K562 (cell line): ENCODE results near the gene HMBS. TPM values are rescaled to one million over a fixed set of nuclear protein-coding genes. Genes with fewer than 3 reads are reported as not detected.

ENCODE experiments used
- ATAC-seq: fragments of 200-7000 bp; cut with Tn5 transposase; 3 replicates; pipeline ENCODE4 v1.9.1; 2020; ENCODE audit warnings: moderate library complexity
- BruUV-seq: library from RNA; stranded (reverse); fragments of 400-500 nt; replicated peaks from 2 replicates; lab custom pipeline; 2021; lab: Mats Ljungman, UMichigan
- CTCF ChIA-PET: fragments of 300-600 bp; formaldehyde crosslinking; extraction: SDS; loops from one replicate; lab custom pipeline; 2021; ENCODE audit warnings: low intra/inter-chr PET ratio; lab: Yijun Ruan, JAX
- POLR2A ChIA-PET: fragments of 300-600, 350-650 bp; sonication (Branson Sonifier 250); formaldehyde crosslinking; extraction: SDS; loops from one replicate; lab custom pipeline; 2021; ENCODE audit warnings: antibody characterized with exemption, inconsistent platforms; lab: Yijun Ruan, JAX
- DNase-seq, 4 experiments: peaks; one replicate each; pipeline versions ENCODE4 v3.0.0 to v3.0.0-alpha.2; 2011 to 2018; ENCODE audit warnings: low spot score in 3 of 4, mixed read lengths in 3 of 4; ENCODE audit errors: extremely low read depth in 1 of 4
- FAIRE-seq: peaks from 2 replicates; lab custom pipeline; 2011; peaks lifted over from hg19 to GRCh38; lab: Jason Lieb, UNC
- H2AFZ ChIP-seq: 2 replicates; pipeline ENCODE4 v1.6.0; 2011; ENCODE audit warnings: low read depth, low read length, control low read depth, inconsistent platforms
- H3K27ac ChIP-seq: fragments of 200-600 bp; 3 replicates; pipeline ENCODE4 v1.8.0; 2011; ENCODE audit warnings: low read depth, mild to moderate bottlenecking, control low read depth, inconsistent platforms, low read length, moderate library complexity, mixed read lengths; ENCODE audit errors: extremely low read depth
- H3K27me3 ChIP-seq, 2 experiments: fragments of 300-600 bp in 1 of 2; 2 replicates in 1 of 2; 3 replicates in 1 of 2; pipeline versions ENCODE4 v1.6.0 to v1.8.0; 2011; ENCODE audit warnings: inconsistent platforms in 2 of 2, low read length in 2 of 2, mild to moderate bottlenecking in 1 of 2, mixed read lengths in 1 of 2, moderate library complexity in 1 of 2; ENCODE audit not compliant: control insufficient read depth in 2 of 2, insufficient read depth in 2 of 2
- H3K36me3 ChIP-seq: fragments of 300-600 bp; 3 replicates; pipeline ENCODE4 v1.8.0; 2011; ENCODE audit warnings: mild to moderate bottlenecking, low read length, inconsistent platforms; ENCODE audit not compliant: control insufficient read depth, insufficient read depth
- H3K4me1 ChIP-seq, 2 experiments: fragments of 200-600 bp in 1 of 2; replicated peaks in 1 of 2; 2 replicates in 1 of 2; 3 replicates in 1 of 2; pipeline versions ENCODE4 v1.5.1 to v1.8.0; 2011; ENCODE audit warnings: inconsistent platforms in 2 of 2, low read length in 2 of 2, mild to moderate bottlenecking in 1 of 2, mixed read lengths in 1 of 2, moderate library complexity in 1 of 2; ENCODE audit not compliant: control insufficient read depth in 2 of 2, insufficient read depth in 2 of 2
- H3K4me2 ChIP-seq: 2 replicates; pipeline ENCODE4 v1.6.1; 2011; ENCODE audit warnings: low read length, control low read depth, inconsistent platforms, mixed read lengths; ENCODE audit not compliant: insufficient read depth
- H3K4me3 ChIP-seq: fragments of 200-600 bp; sonication (generic), shearing (Covaris generic); 2 replicates; pipeline ENCODE4 v1.5.1; 2016; ENCODE audit warnings: control low read depth, inconsistent platforms
- H3K79me2 ChIP-seq: fragments of 200-600 bp; 3 replicates; pipeline ENCODE4 v1.8.0; 2011; ENCODE audit warnings: low read length, inconsistent platforms; ENCODE audit not compliant: control insufficient read depth, insufficient read depth
- H3K9ac ChIP-seq, 2 experiments: 2 replicates each; pipeline versions ENCODE4 v1.6.0 to v1.6.1; 2011; ENCODE audit warnings: low read depth in 2 of 2, low read length in 2 of 2, control low read depth in 1 of 2, inconsistent platforms in 1 of 2, mild to moderate bottlenecking in 1 of 2, mixed read lengths in 1 of 2; ENCODE audit not compliant: insufficient read depth in 1 of 2
- H3K9me1 ChIP-seq: one replicate; pipeline ENCODE4 v1.6.0; 2011; ENCODE audit warnings: inconsistent platforms, mild to moderate bottlenecking, low read length, moderate library complexity; ENCODE audit not compliant: control insufficient read depth, insufficient read depth
- H3K9me3 ChIP-seq: replicated peaks from 2 replicates; pipeline ENCODE4 v1.5.1; 2011; ENCODE audit warnings: low read depth, low read length, inconsistent platforms; ENCODE audit not compliant: control insufficient read depth, insufficient read depth
- H4K20me1 ChIP-seq: replicated peaks from 2 replicates; pipeline ENCODE4 v1.6.1; 2011; ENCODE audit warnings: low read length, inconsistent platforms, mixed read lengths; ENCODE audit not compliant: control insufficient read depth, insufficient read depth
- ADNP ChIP-seq: fragments of 200-800 bp; sonication (Bioruptor generic); IDR thresholded peaks from 2 replicates; pipeline ENCODE4 v1.6.1; 2016; ENCODE audit warnings: missing genetic modification characterization, missing compliant biosample characterization
- ELF2 ChIP-seq: fragments of 250-450 bp; sonication (Bioruptor Pico); IDR thresholded peaks from 2 replicates; pipeline ENCODE4 v1.5.0; 2021; ENCODE audit warnings: mild to moderate bottlenecking
- HNRNPK ChIP-seq: fragments of 200-400 bp; formaldehyde crosslinking; IDR thresholded peaks from one replicate; pipeline ENCODE4 v1.6.1; 2018; ENCODE audit warnings: mild to moderate bottlenecking, low read depth, low read length; ENCODE audit not compliant: poor library complexity, severe bottlenecking
- HSF4 ChIP-seq: fragments of 250-450 bp; sonication (Bioruptor Pico); IDR thresholded peaks from 2 replicates; pipeline ENCODE4 v2.1.2; 2022; ENCODE audit warnings: mild to moderate bottlenecking, moderate library complexity, borderline replicate concordance
- MAFG ChIP-seq: fragments of 450-650 bp; conservative IDR thresholded peaks from 2 replicates; pipeline ENCODE4 v1.6.1; 2016; ENCODE audit warnings: missing genetic modification characterization, missing compliant biosample characterization
- RBM25 ChIP-seq: fragments of 200-400 bp; formaldehyde crosslinking; IDR thresholded peaks from 2 replicates; pipeline ENCODE4 v1.6.1; 2018; ENCODE audit warnings: low read length, low read depth, moderate library complexity; ENCODE audit not compliant: severe bottlenecking
- RFX7 ChIP-seq: fragments of 250-450 bp; sonication (Bioruptor Pico); IDR thresholded peaks from 2 replicates; pipeline ENCODE4 v1.5.1; 2021; ENCODE audit warnings: mild to moderate bottlenecking
- SRSF1 ChIP-seq: fragments of 200-400 bp; formaldehyde crosslinking; IDR thresholded peaks from 2 replicates; pipeline ENCODE4 v1.6.1; 2017; ENCODE audit warnings: mild to moderate bottlenecking, low read depth, low read length, moderate library complexity
- TAF15 ChIP-seq: fragments of 200-400 bp; formaldehyde crosslinking; IDR thresholded peaks from 2 replicates; pipeline ENCODE4 v1.6.1; 2017; ENCODE audit warnings: mild to moderate bottlenecking, low read depth, low read length, moderate library complexity
- THRAP3 ChIP-seq: fragments of 450-650 bp; IDR thresholded peaks from 2 replicates; pipeline ENCODE4 v1.6.1; 2016; ENCODE audit warnings: mild to moderate bottlenecking, inconsistent platforms, borderline replicate concordance
- YBX1 ChIP-seq: fragments of 450-650 bp; IDR thresholded peaks from 2 replicates; pipeline ENCODE4 v1.7.1; 2016; ENCODE audit warnings: mild to moderate bottlenecking
- ZNF24 ChIP-seq: fragments of 450-650 bp; IDR thresholded peaks from 2 replicates; pipeline ENCODE4 v1.6.1; 2016
- ZNF253 ChIP-seq: fragments of 250-450 bp; sonication (Bioruptor Pico); conservative IDR thresholded peaks from 2 replicates; pipeline ENCODE4 v1.6.1; 2021; ENCODE audit warnings: mild to moderate bottlenecking
- ZNF586 ChIP-seq: fragments of 450-650 bp; formaldehyde crosslinking; conservative IDR thresholded peaks from 2 replicates; pipeline ENCODE4 v1.4.0; 2020; ENCODE audit warnings: mild to moderate bottlenecking, moderate library complexity
- ZNF668 ChIP-seq: fragments of 250-450 bp; sonication (Bioruptor Pico); IDR thresholded peaks from 2 replicates; pipeline ENCODE4 v1.8.0; 2022; ENCODE audit warnings: mild to moderate bottlenecking, inconsistent platforms
- ZSCAN29 ChIP-seq: fragments of 450-650 bp; IDR thresholded peaks from 2 replicates; pipeline ENCODE4 v1.6.1; 2017
- WGBS: fragments of 100-300 bp; shearing (Covaris generic); methylation state at CpG from one replicate; pipeline ENCODE4 v1.1.6; 2016; ENCODE audit warnings: low coverage, mixed read lengths; ENCODE audit not compliant: insufficient coverage; ENCODE audit errors: missing lambda C conversion rate; 5-methylcytosine and 5-hydroxymethylcytosine counted together
- in situ Hi-C: fragments of 300-500 bp; cut with MboI; formaldehyde crosslinking; loops from 4 replicates; pipeline ENCODE4 v1.15.0; 2018; ENCODE audit warnings: inconsistent platforms, mixed read lengths
- intact Hi-C: fragments of 100-400 bp; cut with micrococcal nuclease; formaldehyde crosslinking; loops from 2 replicates; pipeline ENCODE4 v1.14.2; 2022
- polyA plus RNA-seq, 8 experiments: library from polyadenylated mRNA; depleted of rRNA in 4 of 8; stranded (reverse) in 5 of 8; unstranded in 3 of 8; fragments of >200 nt; fragmentation: Nextera tagmentation in 2 of 8; fragmentation: Illumina TruSeq in 1 of 8; extraction: Ambion mirVana in 2 of 8; extraction: Trizol in 1 of 8; gene quantifications; 2 replicates each; pipeline versions ENCODE4 v1.2.1 to v1.2.3, GENCODE V29; 2011 to 2014; ENCODE audit warnings: inconsistent platforms in 1 of 8, missing spikeins in 1 of 8
- total RNA-seq, 7 experiments: library from RNA; depleted of rRNA in 6 of 7; stranded (reverse); fragments of >200 nt in 6 of 7; fragmentation: Illumina TruSeq in 2 of 7; extraction: Trizol in 2 of 7; gene quantifications; 2 replicates each; pipeline versions ENCODE4 v1.2.1 to v1.2.3, GENCODE V29; 2011 to 2021; ENCODE audit warnings: low replicate concordance in 1 of 7
- TF ChIP-seq, protein P1 (sequence below): fragments of 250-450 bp; sonication (Bioruptor Pico); IDR thresholded peaks from 2 replicates; pipeline ENCODE4 v1.9.0; 2021; ENCODE audit warnings: mild to moderate bottlenecking, inconsistent platforms

Gene HMBS
- total and polyA plus RNA-seq, 9 of the 15 experiments (the other 6 are each of a cell fraction or from before 2014, with no cell fraction given), result 56.9 to 385 (median 286) TPM

DNA sequence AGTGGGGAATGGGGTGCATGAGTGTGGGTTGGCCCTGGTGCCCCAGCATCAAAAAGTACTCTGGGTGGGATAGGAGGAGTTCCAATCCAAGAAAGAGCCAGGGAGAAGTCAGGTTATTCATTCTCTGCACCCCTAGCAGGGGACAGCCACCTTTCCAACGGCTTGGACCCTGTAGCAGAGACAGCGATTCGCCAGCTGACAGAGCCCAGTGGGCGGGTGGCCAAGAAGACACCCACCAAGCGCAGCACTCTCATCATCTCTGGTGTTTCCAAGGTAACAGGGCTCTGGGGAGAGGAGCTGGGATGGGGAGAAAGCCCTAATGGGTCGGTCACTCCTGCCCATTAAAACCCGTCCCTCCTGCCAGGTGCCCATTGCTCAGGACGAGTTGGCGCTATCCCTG, 29.0 kb downstream of the HMBS start:
- DNase-seq, result no peak
- H3K9me3 ChIP-seq, result no peaks in the 10 kb centered on the region
- no peak for FAIRE-seq
- no peaks in the 10 kb centered on the region for H3K27me3 ChIP-seq
- BruUV-seq, result no TSS peak
- ATAC-seq, result no peak
- H3K27ac ChIP-seq, result no peak overlapping the region
- no peak for TF ChIP-seq ZNF668 (CRISPR knock-in tag)
- no peak for TF ChIP-seq ZNF24
- no peak for TF ChIP-seq ZNF586 (CRISPR knock-in tag)
- TF ChIP-seq HNRNPK, result no peak
- TF ChIP-seq ZSCAN29, result no peak
- no peak overlapping the region for H2AFZ ChIP-seq
- ChIA-PET POLR2A (interaction anchor here (1.4 to 2.6 kb wide), 2 partner anchors 19 to 46 kb away, joined by 3 to 8 read pairs; partner anchors contain the start of gene VPS11), CTCF (no interaction called here)
- intact Hi-C loops (no loop called here), in situ Hi-C loops (no loop called here)
- H3K4me1 ChIP-seq, result peaks cover 16 to 19% of the 10 kb centered on the region in 2 experiments
- WGBS, result 95% methylated on average over 9 of the region's 9 CpGs
- H3K4me2 ChIP-seq, result no peak overlapping the region
- H3K79me2 ChIP-seq, result peaks cover 19% of the 10 kb centered on the region
- no peaks in the 10 kb centered on the region for H3K9me1 ChIP-seq
- H3K9ac ChIP-seq, result no peak overlapping the region
- peaks cover 96% of the 10 kb centered on the region for H3K36me3 ChIP-seq
- no peak overlapping the region for H3K4me3 ChIP-seq
- peaks cover 17% of the 10 kb centered on the region for H4K20me1 ChIP-seq

DNA sequence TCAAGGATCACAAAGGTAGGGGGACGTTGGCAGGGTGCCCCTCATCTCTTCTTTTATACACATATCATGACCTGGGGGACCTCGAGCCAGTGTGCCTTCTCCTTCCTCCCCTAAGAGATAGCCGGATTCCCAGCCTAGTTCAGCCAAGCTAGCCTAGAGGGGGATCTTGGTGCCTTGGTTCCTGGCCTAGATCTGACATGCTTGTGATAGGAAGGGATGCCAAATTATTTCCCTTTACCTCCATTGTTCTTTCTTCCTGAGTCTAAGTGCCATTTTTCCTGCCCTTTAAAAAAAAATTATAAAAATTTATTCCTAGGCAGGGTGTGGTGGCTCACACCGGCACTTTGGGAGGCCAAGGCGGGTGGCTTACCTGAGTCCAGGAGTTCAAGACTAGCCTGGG, 29.7 kb downstream of the HMBS start:
- Histone ChIP-seq H3K27me3 (no peaks in the 10 kb centered on the region), H3K9ac (no peak overlapping the region), H3K9me1 (no peaks in the 10 kb centered on the region), H4K20me1 (peaks cover 12% of the 10 kb centered on the region; the same call in 1 of the 2 replicates), H3K4me1 (peaks cover 12 to 13% of the 10 kb centered on the region in 2 experiments), H3K27ac (no peak overlapping the region), H3K4me2 (no peak overlapping the region), H2AFZ (no peak overlapping the region), H3K4me3 (no peak overlapping the region), H3K36me3 (peaks cover 91% of the 10 kb centered on the region), H3K9me3 (no peaks in the 10 kb centered on the region), H3K79me2 (peaks cover 12% of the 10 kb centered on the region)
- ATAC-seq (no peak), FAIRE-seq (no peak), DNase-seq (no peak)
- 90% methylated on average over 5 of the region's 5 CpGs for WGBS
- ChIA-PET CTCF (no interaction called here), POLR2A (interaction anchor here (0.6 to 2.6 kb wide), 4 partner anchors 20 to 208 kb away, joined by 3 to 8 read pairs (median 3); partner anchors contain the start of gene VPS11)
- in situ Hi-C loops, result no loop called here
- BruUV-seq, result no TSS peak
- intact Hi-C loops, result no loop called here
- TF ChIP-seq YBX1, result no peak
- no peak for TF ChIP-seq MAFG (tag)
- TF ChIP-seq RBM25, result no peak
- TF ChIP-seq ADNP (tag), result no peak
- TF ChIP-seq THRAP3, result no peak
- no peak for TF ChIP-seq ELF2 (CRISPR knock-in tag)
- no peak for TF ChIP-seq SRSF1
- no peak for TF ChIP-seq HSF4 (CRISPR knock-in tag)
- TF ChIP-seq, protein P1, sequence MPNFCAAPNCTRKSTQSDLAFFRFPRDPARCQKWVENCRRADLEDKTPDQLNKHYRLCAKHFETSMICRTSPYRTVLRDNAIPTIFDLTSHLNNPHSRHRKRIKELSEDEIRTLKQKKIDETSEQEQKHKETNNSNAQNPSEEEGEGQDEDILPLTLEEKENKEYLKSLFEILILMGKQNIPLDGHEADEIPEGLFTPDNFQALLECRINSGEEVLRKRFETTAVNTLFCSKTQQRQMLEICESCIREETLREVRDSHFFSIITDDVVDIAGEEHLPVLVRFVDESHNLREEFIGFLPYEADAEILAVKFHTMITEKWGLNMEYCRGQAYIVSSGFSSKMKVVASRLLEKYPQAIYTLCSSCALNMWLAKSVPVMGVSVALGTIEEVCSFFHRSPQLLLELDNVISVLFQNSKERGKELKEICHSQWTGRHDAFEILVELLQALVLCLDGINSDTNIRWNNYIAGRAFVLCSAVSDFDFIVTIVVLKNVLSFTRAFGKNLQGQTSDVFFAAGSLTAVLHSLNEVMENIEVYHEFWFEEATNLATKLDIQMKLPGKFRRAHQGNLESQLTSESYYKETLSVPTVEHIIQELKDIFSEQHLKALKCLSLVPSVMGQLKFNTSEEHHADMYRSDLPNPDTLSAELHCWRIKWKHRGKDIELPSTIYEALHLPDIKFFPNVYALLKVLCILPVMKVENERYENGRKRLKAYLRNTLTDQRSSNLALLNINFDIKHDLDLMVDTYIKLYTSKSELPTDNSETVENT (CRISPR knock-in tag), result no peak
- TF ChIP-seq ZNF253, result no peak
- TF ChIP-seq RFX7 (CRISPR knock-in tag), result no peak
- no peak for TF ChIP-seq TAF15
